CD4-positive, alpha-beta T cell (primary cell): Measurements from ENCODE around the gene WDFY2. TPM values are rescaled to one million over a fixed set of nuclear protein-coding genes. Genes with fewer than 3 reads are reported as not detected.

Source experiments
- ATAC-seq: fragments of 200-7000 bp; cut with Tn5 transposase; one replicate; pipeline ENCODE4 v1.10.0; 2022; ENCODE audit warnings: mild to moderate bottlenecking; ENCODE audit not compliant: poor library complexity
- CTCF ChIA-PET: fragments of 350-600 bp; sonication (Branson Sonifier 250); formaldehyde crosslinking; loops from one replicate; lab custom pipeline; 2021; ENCODE audit warnings: antibody characterized with exemption, inconsistent platforms; lab: Charles Lee
- POLR2A ChIA-PET: fragments of 350-600 bp; sonication (Branson Sonifier 250); formaldehyde crosslinking; loops from one replicate; lab custom pipeline; 2021; ENCODE audit warnings: antibody characterized with exemption, inconsistent platforms; lab: Charles Lee
- DNase-seq, 14 experiments: peaks; one replicate each; pipeline ENCODE4 v3.0.0-alpha.2; 2013 to 2020; ENCODE audit warnings: mixed read lengths in 2 of 14
- H3K27ac ChIP-seq, 2 donors: one replicate each; pipeline versions ENCODE4 v1.5.1 to v1.7.0; 2013; ENCODE audit warnings: low read length in 2 of 2, low read depth in 1 of 2, mild to moderate bottlenecking in 1 of 2
- H3K27me3 ChIP-seq, 2 experiments: 1 replicate in 1 of 2; 2 replicates in 1 of 2; pipeline versions ENCODE4 v1.6.1 to v1.7.0; 2013; ENCODE audit warnings: low read length in 2 of 2, control low read depth in 1 of 2, mild to moderate bottlenecking in 1 of 2, moderate library complexity in 1 of 2; ENCODE audit not compliant: insufficient read depth in 2 of 2, control insufficient read depth in 1 of 2
- H3K36me3 ChIP-seq: one replicate; pipeline ENCODE4 v1.6.1; 2013; ENCODE audit warnings: low read length, control low read depth; ENCODE audit not compliant: insufficient read depth
- H3K4me1 ChIP-seq: one replicate; pipeline ENCODE4 v1.6.1; 2013; ENCODE audit warnings: low read length, control low read depth; ENCODE audit not compliant: insufficient read depth
- H3K4me3 ChIP-seq: one replicate; pipeline ENCODE4 v1.5.1; 2013; ENCODE audit warnings: mild to moderate bottlenecking, low read length, moderate library complexity
- H3K9me3 ChIP-seq, 2 experiments: 1 replicate in 1 of 2; 2 replicates in 1 of 2; pipeline versions ENCODE4 v1.6.1 to v1.7.0; 2013; ENCODE audit warnings: low read length in 2 of 2, mild to moderate bottlenecking in 2 of 2, control low read depth in 1 of 2, moderate library complexity in 1 of 2; ENCODE audit not compliant: control insufficient read depth in 1 of 2, insufficient read depth in 1 of 2
- H3K27ac Mint-ChIP-seq: one replicate; pipeline ENCODE4 v1.8.0; 2020; ENCODE audit warnings: mixed read lengths
- H3K27me3 Mint-ChIP-seq: one replicate; pipeline ENCODE4 v1.8.0; 2021; ENCODE audit warnings: mixed read lengths
- H3K36me3 Mint-ChIP-seq: one replicate; pipeline ENCODE4 v1.8.0; 2021; ENCODE audit warnings: low read depth, mixed read lengths
- H3K4me1 Mint-ChIP-seq: one replicate; pipeline ENCODE4 v1.8.0; 2021; ENCODE audit warnings: low read depth, mixed read lengths
- H3K4me3 Mint-ChIP-seq: one replicate; pipeline ENCODE4 v1.8.0; 2020; ENCODE audit warnings: mild to moderate bottlenecking, mixed read lengths
- H3K9me3 Mint-ChIP-seq: one replicate; pipeline ENCODE4 v1.8.0; 2020; ENCODE audit warnings: mixed read lengths
- intact Hi-C, 2 experiments: fragments of 100-400 bp; cut with DNase I in 1 of 2; cut with micrococcal nuclease in 1 of 2; formaldehyde crosslinking; loops; one replicate each; pipeline versions ENCODE4 v1.15.1 to v1.9.0; 2023 to 2025; cut with DNase I, micrococcal nuclease
- total RNA-seq, 174 experiments: library from RNA in 2 of 174; stranded (reverse) in 2 of 174; gene quantifications; one replicate each; pipeline ENCODE4 v1.2.3 and lab custom pipeline; 2021 to 2026
- TF ChIP-seq, protein P1 (sequence below): fragments of 200-600 bp; IDR thresholded peaks from one replicate; pipeline ENCODE4 v1.8.0; 2022; ENCODE audit warnings: antibody characterized with exemption, mild to moderate bottlenecking

WDFY2 gene
- total RNA-seq, 2 experiments from 2014 or later = 21.4 to 21.9 TPM

GRCh38 chr13:51636349-51636890, 52.2 kb downstream of the WDFY2 start:
- CTCF ChIA-PET = no interaction called here

DNA sequence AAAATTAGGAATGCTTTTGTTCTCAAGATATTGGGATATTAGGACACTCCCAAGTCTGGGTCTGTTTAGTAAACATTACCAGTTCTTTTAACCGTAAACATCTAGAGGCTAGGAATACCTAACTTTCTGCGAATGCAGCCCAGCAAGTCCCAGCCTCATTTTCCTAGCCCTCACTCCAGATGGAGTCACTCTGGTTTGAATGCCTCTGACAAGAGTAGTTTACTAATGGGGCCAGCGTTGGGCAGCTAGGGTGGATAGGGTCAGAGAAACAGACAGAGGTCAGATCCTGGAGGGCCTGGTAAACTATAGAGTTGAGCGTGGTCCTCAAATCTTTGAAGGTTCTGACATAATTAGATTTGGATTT, 53.6 kb downstream of the WDFY2 start:
- H3K9me3 ChIP-seq = no peaks in the 10 kb centered on the region
- no peak overlapping the region for H3K27ac ChIP-seq
- intact Hi-C loops = no loop called here
- TF ChIP-seq, protein P1, sequence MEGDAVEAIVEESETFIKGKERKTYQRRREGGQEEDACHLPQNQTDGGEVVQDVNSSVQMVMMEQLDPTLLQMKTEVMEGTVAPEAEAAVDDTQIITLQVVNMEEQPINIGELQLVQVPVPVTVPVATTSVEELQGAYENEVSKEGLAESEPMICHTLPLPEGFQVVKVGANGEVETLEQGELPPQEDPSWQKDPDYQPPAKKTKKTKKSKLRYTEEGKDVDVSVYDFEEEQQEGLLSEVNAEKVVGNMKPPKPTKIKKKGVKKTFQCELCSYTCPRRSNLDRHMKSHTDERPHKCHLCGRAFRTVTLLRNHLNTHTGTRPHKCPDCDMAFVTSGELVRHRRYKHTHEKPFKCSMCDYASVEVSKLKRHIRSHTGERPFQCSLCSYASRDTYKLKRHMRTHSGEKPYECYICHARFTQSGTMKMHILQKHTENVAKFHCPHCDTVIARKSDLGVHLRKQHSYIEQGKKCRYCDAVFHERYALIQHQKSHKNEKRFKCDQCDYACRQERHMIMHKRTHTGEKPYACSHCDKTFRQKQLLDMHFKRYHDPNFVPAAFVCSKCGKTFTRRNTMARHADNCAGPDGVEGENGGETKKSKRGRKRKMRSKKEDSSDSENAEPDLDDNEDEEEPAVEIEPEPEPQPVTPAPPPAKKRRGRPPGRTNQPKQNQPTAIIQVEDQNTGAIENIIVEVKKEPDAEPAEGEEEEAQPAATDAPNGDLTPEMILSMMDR = no peak
- H3K36me3 Mint-ChIP-seq = no peaks in the 10 kb centered on the region
- ATAC-seq (no peak), DNase-seq (no peak)
- H3K27me3 Mint-ChIP-seq = no peaks in the 10 kb centered on the region
- H3K4me3 ChIP-seq = no peak overlapping the region
- ChIA-PET CTCF (no interaction called here), POLR2A (interaction anchor here (1.0 kb wide), 1 partner anchor 185 kb away, joined by 4 read pairs; the partner anchor contains the start of gene INTS6)
- H3K36me3 ChIP-seq = no peaks in the 10 kb centered on the region
- H3K9me3 Mint-ChIP-seq = no peaks in the 10 kb centered on the region
- peaks cover 15% of the 10 kb centered on the region for H3K4me1 ChIP-seq
- no peak overlapping the region for H3K4me3 Mint-ChIP-seq
- H3K4me1 Mint-ChIP-seq = peaks cover 63% of the 10 kb centered on the region
- no peak overlapping the region for H3K27ac Mint-ChIP-seq
- H3K27me3 ChIP-seq = no peaks in the 10 kb centered on the region

More at GRCh38 chr13:51636349-51636890, 52.2 kb downstream of the WDFY2 start:
- peaks cover 69% of the 10 kb centered on the region for H3K4me1 Mint-ChIP-seq
- H3K27ac Mint-ChIP-seq = peak overlapping the region; percentile 42
- POLR2A ChIA-PET = no interaction called here
- Histone ChIP-seq H3K36me3 (no peaks in the 10 kb centered on the region), H3K4me3 (no peak overlapping the region), H3K27ac (no peak overlapping the region), H3K9me3 (no peaks in the 10 kb centered on the region), H3K4me1 (peaks cover 16% of the 10 kb centered on the region), H3K27me3 (no peaks in the 10 kb centered on the region)
- no peak overlapping the region for H3K4me3 Mint-ChIP-seq
- ATAC-seq (no peak), DNase-seq (no peak)
- H3K27me3 Mint-ChIP-seq = no peaks in the 10 kb centered on the region
- no peaks in the 10 kb centered on the region for H3K36me3 Mint-ChIP-seq
- no peaks in the 10 kb centered on the region for H3K9me3 Mint-ChIP-seq
- intact Hi-C loops = no loop called here
- TF ChIP-seq, protein P1 = no peak

GRCh38 chr13:51638216-51638871, 54.1 kb downstream of the WDFY2 start:
- H3K4me1 ChIP-seq = peaks cover 14% of the 10 kb centered on the region
- ChIA-PET CTCF (no interaction called here), POLR2A (interaction anchor here (0.7 to 1.0 kb wide), 2 partner anchors 121 to 185 kb away, joined by 3 to 4 read pairs; partner anchors contain the start of gene INTS6)
- H3K27me3 ChIP-seq = no peaks in the 10 kb centered on the region
- intact Hi-C loops = no loop called here
- no peaks in the 10 kb centered on the region for H3K9me3 ChIP-seq
- H3K36me3 Mint-ChIP-seq = no peaks in the 10 kb centered on the region
- H3K36me3 ChIP-seq = no peaks in the 10 kb centered on the region
- no peak overlapping the region for H3K4me3 Mint-ChIP-seq
- peaks cover 63% of the 10 kb centered on the region for H3K4me1 Mint-ChIP-seq
- H3K9me3 Mint-ChIP-seq = no peaks in the 10 kb centered on the region
- no peak overlapping the region for H3K27ac ChIP-seq
- TF ChIP-seq, protein P1 = no peak
- no peak overlapping the region for H3K27ac Mint-ChIP-seq
- DNase-seq (no peak), ATAC-seq (no peak)
- no peaks in the 10 kb centered on the region for H3K27me3 Mint-ChIP-seq
- no peak overlapping the region for H3K4me3 ChIP-seq
